Body of pancreas (tissue), 4 donors: ENCODE data around the gene GPR52.

ENCODE experiments used
- CTCF ChIP-seq, 7 experiments: fragments of 450-650 bp in 4 of 7; fragments of 200-600 bp in 3 of 7; sonication (generic) in 3 of 7; IDR thresholded peaks; one replicate each; pipeline ENCODE4 v1.5.1; 2016 to 2019; ENCODE audit warnings: antibody characterized with exemption in 7 of 7
- POLR2A ChIP-seq, 3 donors: fragments of 450-650 bp; IDR thresholded peaks; one replicate each; pipeline ENCODE4 v1.6.1; 2016; ENCODE audit warnings: antibody characterized with exemption in 3 of 3, mild to moderate bottlenecking in 2 of 3

- TF ChIP-seq CTCF (IDR thresholded peaks at IDR 0.05) (no peak), POLR2A (IDR thresholded peaks at IDR 0.05) (no peak)
These were observed 18.8 kb downstream of the GPR52 start for GRCh38 chr1:174466607-174467006.
